NK-92 treated with Interleukin-12 subunit alpha and Interleukin-12 subunit beta, amount 100 ng/mL, for 24 hours (cell line): ENCODE data around the gene ARHGEF3.

Experiments used
- DNase-seq: peaks from one replicate; lab custom pipeline; 2025; lab: John Stamatoyannopoulos, UW

ARHGEF3 gene

GRCh38 chr3:56801662-56802377, at the start of gene ARHGEF3:
TSS of gene ARHGEF3 (minus strand) at chr3:56801949. CDS start at chr3:56801798, 151 bp downstream.
- peak; percentile 79 for DNase-seq

- DNase-seq: no peak
Measured at GRCh38 chr3:56849698-56850097, 47.9 kb upstream of the ARHGEF3 start.

- DNase-seq: no peak
Measured at GRCh38 chr3:56845505-56845904, 43.8 kb upstream of the ARHGEF3 start.

GRCh38 chr3:56844536-56844935, 42.8 kb upstream of the ARHGEF3 start:
- no peak for DNase-seq

- no peak for DNase-seq
Measured at GRCh38 chr3:56839784-56840715, 38.3 kb upstream of the ARHGEF3 start.

- DNase-seq: no peak
Measured at GRCh38 chr3:56838448-56838847, 36.7 kb upstream of the ARHGEF3 start.

GRCh38 chr3:56837196-56837955, 35.6 kb upstream of the ARHGEF3 start:
- no peak for DNase-seq

- DNase-seq: no peak
Measured at GRCh38 chr3:56836276-56837163, 34.8 kb upstream of the ARHGEF3 start.

GRCh38 chr3:56835650-56836227, 34.0 kb upstream of the ARHGEF3 start:
- DNase-seq: no peak

- no peak for DNase-seq
Measured at GRCh38 chr3:56833536-56833935, 31.8 kb upstream of the ARHGEF3 start.

- no peak for DNase-seq
Measured at GRCh38 chr3:56833022-56833421, 31.3 kb upstream of the ARHGEF3 start.

- no peak for DNase-seq
Measured at GRCh38 chr3:56831572-56831971, 29.8 kb upstream of the ARHGEF3 start.

- DNase-seq: no peak
Measured at GRCh38 chr3:56830884-56831283, 29.1 kb upstream of the ARHGEF3 start.

GRCh38 chr3:56829533-56829932, 27.8 kb upstream of the ARHGEF3 start:
- DNase-seq: no peak

- DNase-seq: no peak
Measured at GRCh38 chr3:56826831-56827722, 25.3 kb upstream of the ARHGEF3 start.

GRCh38 chr3:56825567-56826438, 24.1 kb upstream of the ARHGEF3 start:
- DNase-seq: no peak

- DNase-seq: no peak
Measured at GRCh38 chr3:56823984-56824703, 22.4 kb upstream of the ARHGEF3 start.

GRCh38 chr3:56823421-56823926, 21.7 kb upstream of the ARHGEF3 start:
- no peak for DNase-seq
